Testis (tissue), 5 donors: ENCODE results near the gene HBQ1. TPM values are rescaled to one million over a fixed set of nuclear protein-coding genes. Genes with fewer than 3 reads are reported as not detected.

Source experiments
- DNase-seq: peaks from one replicate; pipeline ENCODE4 v3.0.0-alpha.2; 2019
- H3K27ac ChIP-seq, 2 donors: fragments of 200-600 bp; sonication (generic); one replicate each; pipeline ENCODE4 v1.5.1; 2019
- H3K27me3 ChIP-seq: fragments of 200-600 bp; sonication (generic); one replicate; pipeline ENCODE4 v1.5.1; 2019
- H3K36me3 ChIP-seq: fragments of 200-600 bp; sonication (generic); one replicate; pipeline ENCODE4 v1.5.1; 2017; ENCODE audit warnings: low read depth; ENCODE audit errors: missing control alignments
- H3K4me1 ChIP-seq: fragments of 200-600 bp; sonication (generic); one replicate; pipeline ENCODE4 v1.5.1; 2019
- H3K4me3 ChIP-seq, 2 donors: fragments of 200-600 bp; sonication (generic); one replicate each; pipeline ENCODE4 v1.5.1; 2017 to 2019
- H3K9me3 ChIP-seq: fragments of 200-600 bp; sonication (generic); one replicate; pipeline ENCODE4 v1.5.1; 2017
- CTCF ChIP-seq, 3 experiments: fragments of 450-650 bp in 2 of 3; fragments of 200-600 bp in 1 of 3; sonication (generic) in 1 of 3; IDR thresholded peaks; one replicate each; pipeline ENCODE4 v1.5.1; 2016 to 2019; ENCODE audit warnings: antibody characterized with exemption in 3 of 3, mild to moderate bottlenecking in 2 of 3, moderate library complexity in 1 of 3
- POLR2A ChIP-seq: fragments of 450-650 bp; IDR thresholded peaks from one replicate; pipeline ENCODE4 v1.6.1; 2017; ENCODE audit warnings: antibody characterized with exemption, mild to moderate bottlenecking, moderate library complexity
- WGBS, 2 donors: methylation state at CpG; one replicate each; pipeline ENCODE4 v1.1.5; 2018; 5-methylcytosine and 5-hydroxymethylcytosine counted together
- intact Hi-C: fragments of 100-400 bp; cut with DNase I; formaldehyde crosslinking; loops from one replicate; pipeline ENCODE4 v1.15.1; 2023; ENCODE audit warnings: low total_unique reads
- long read RNA-seq, 2 donors: transcript quantifications; one replicate each; lab custom pipeline, GENCODE V29; 2026
- polyA plus RNA-seq: library from polyadenylated mRNA; stranded (reverse); fragments of 350-450 nt; fragmentation: Illumina TruSeq; extraction: RNeasy Lipid Tissue Mini Kit (QIAGEN cat#74804); gene quantifications from one replicate; pipeline ENCODE4 v1.2.3, GENCODE V29; 2014; ENCODE audit warnings: low read depth, low replicate concordance; ENCODE audit not compliant: insufficient read depth
- total RNA-seq, 2 donors: library from RNA; depleted of rRNA; stranded (reverse); fragments of >200 nt; gene quantifications; one replicate each; pipeline ENCODE4 v1.2.3, GENCODE V29; 2016

HBQ1 gene
- total RNA-seq (1 to 10 TPM; 4.2 to 4.3 TPM), polyA plus RNA-seq (1.3 TPM)
- long read RNA-seq, donor 1, partial matches to known transcripts: 0 of 1 reads
- long read RNA-seq, donor 1, other reads (novel, unspliced or antisense): 0 of 1 reads
- long read RNA-seq, donor 2: 0 reads

GRCh38 chr16:180101-180675 lies at the start of gene HBQ1:
Gene HBQ1 (plus strand): TSS chr16:180459. CDS start chr16:180487, 28 bp downstream.
- peaks cover 11% of the 10 kb centered on the region for H3K4me1 ChIP-seq
- no peak within 1 kb of the TSS for H3K27ac ChIP-seq
- no peaks in the 10 kb centered on the region for H3K9me3 ChIP-seq
- no peaks in the 10 kb centered on the region for H3K36me3 ChIP-seq
- TF ChIP-seq CTCF (IDR thresholded peaks at IDR 0.05): peak; percentile 35 to 42 (median 38)
- TF ChIP-seq POLR2A: no peak
- intact Hi-C loops: no loop called here
- H3K27me3 ChIP-seq: no peaks in the 10 kb centered on the region
- peak within 1 kb of the TSS; percentile 26 to 54 for H3K4me3 ChIP-seq
- WGBS, 2 donors: 5% methylated on average over 4 to 49 of the region's 59 CpGs
- DNase-seq: no peak

- DNase-seq: no peak
- intact Hi-C loops: no loop called here
- Histone ChIP-seq H3K9me3 (no peaks in the 10 kb centered on the region), H3K4me1 (no peaks in the 10 kb centered on the region), H3K27ac (no peak overlapping the region), H3K4me3 (no peak overlapping the region), H3K27me3 (no peaks in the 10 kb centered on the region), H3K36me3 (no peaks in the 10 kb centered on the region)
- 89 to 92% methylated on average over 15 of the region's 15 CpGs for WGBS, 2 donors
- TF ChIP-seq POLR2A (no peak), CTCF (IDR thresholded peaks at IDR 0.05) (no peak)
Observed at GRCh38 chr16:130533-131173, 49.6 kb upstream of the HBQ1 start.

- 91 to 93% methylated on average over 7 of the region's 7 CpGs for WGBS, 2 donors
- no peak overlapping the region for H3K27ac ChIP-seq
- intact Hi-C loops: no loop called here
- no peaks in the 10 kb centered on the region for H3K9me3 ChIP-seq
- DNase-seq: no peak
- H3K27me3 ChIP-seq: no peaks in the 10 kb centered on the region
- TF ChIP-seq POLR2A (no peak), CTCF (IDR thresholded peaks at IDR 0.05) (no peak)
- no peaks in the 10 kb centered on the region for H3K4me1 ChIP-seq
- H3K4me3 ChIP-seq: no peak overlapping the region
- no peaks in the 10 kb centered on the region for H3K36me3 ChIP-seq
Observed at GRCh38 chr16:132120-132519, 48.1 kb upstream of the HBQ1 start.

- no peak overlapping the region for H3K4me3 ChIP-seq
- H3K4me1 ChIP-seq: peaks cover 6% of the 10 kb centered on the region
- TF ChIP-seq CTCF (IDR thresholded peaks at IDR 0.05) (no peak), POLR2A (no peak)
- no peak for DNase-seq
- no peaks in the 10 kb centered on the region for H3K27me3 ChIP-seq
- intact Hi-C loops: no loop called here
- WGBS, 2 donors: 85 to 89% methylated on average over 2 of the region's 2 CpGs
- H3K27ac ChIP-seq: no peak overlapping the region
- no peaks in the 10 kb centered on the region for H3K9me3 ChIP-seq
- no peaks in the 10 kb centered on the region for H3K36me3 ChIP-seq
Observed at GRCh38 chr16:133716-134115, 46.5 kb upstream of the HBQ1 start.
